H9 (cell line): Measurements from ENCODE around the gene ODC1. TPM values are rescaled to one million over a fixed set of nuclear protein-coding genes. Genes with fewer than 3 reads are reported as not detected.

Experiments
- DNase-seq: peaks from one replicate; pipeline ENCODE4 v3.0.0-alpha.2; 2017
- H2AFZ ChIP-seq: one replicate; pipeline ENCODE4 v1.6.1; 2013; ENCODE audit warnings: mild to moderate bottlenecking, low read length, control low read depth, moderate library complexity
- H2AK5ac ChIP-seq: 2 replicates; pipeline ENCODE4 v1.6.1; 2013; ENCODE audit warnings: low read length, control low read depth, mixed read lengths; ENCODE audit not compliant: insufficient read length
- H2BK120ac ChIP-seq: one replicate; pipeline ENCODE4 v1.6.1; 2013; ENCODE audit warnings: low read depth, mild to moderate bottlenecking, low read length, control low read depth, inconsistent platforms; ENCODE audit not compliant: poor library complexity, severe bottlenecking
- H2BK12ac ChIP-seq: 2 replicates; pipeline ENCODE4 v1.6.1; 2013; ENCODE audit warnings: low read length, control low read depth, mixed read lengths, low read depth; ENCODE audit not compliant: insufficient read length
- H2BK15ac ChIP-seq: 2 replicates; pipeline ENCODE4 v1.6.1; 2013; ENCODE audit warnings: low read depth, low read length, control low read depth
- H2BK20ac ChIP-seq: one replicate; pipeline ENCODE4 v1.6.1; 2013; ENCODE audit warnings: low read depth, mild to moderate bottlenecking, low read length, control low read depth, inconsistent platforms; ENCODE audit not compliant: poor library complexity, severe bottlenecking
- H2BK5ac ChIP-seq: 2 replicates; pipeline ENCODE4 v1.6.1; 2013; ENCODE audit warnings: low read length, control low read depth, mixed read lengths; ENCODE audit not compliant: insufficient read length
- H3K14ac ChIP-seq: 2 replicates; pipeline ENCODE4 v1.6.1; 2013; ENCODE audit warnings: low read length, control low read depth; ENCODE audit not compliant: insufficient read depth
- H3K18ac ChIP-seq: 2 replicates; pipeline ENCODE4 v1.6.1; 2013; ENCODE audit warnings: low read depth, mild to moderate bottlenecking, mixed read lengths, low read length, control low read depth; ENCODE audit not compliant: insufficient read length
- H3K23ac ChIP-seq: 2 replicates; pipeline ENCODE4 v1.6.1; 2013; ENCODE audit warnings: low read length, control low read depth, mixed read lengths, low read depth; ENCODE audit not compliant: insufficient read length
- H3K23me2 ChIP-seq: 2 replicates; pipeline ENCODE4 v1.6.1; 2013; ENCODE audit warnings: low read depth, mild to moderate bottlenecking, mixed read lengths, low read length, control low read depth; ENCODE audit not compliant: insufficient read length, poor library complexity, severe bottlenecking
- H3K27ac ChIP-seq: 2 replicates; pipeline ENCODE4 v1.5.1; 2013; ENCODE audit warnings: low read length, control low read depth, mixed read lengths, low read depth; ENCODE audit not compliant: insufficient read length
- H3K27me3 ChIP-seq: 2 replicates; pipeline ENCODE4 v1.6.1; 2013; ENCODE audit warnings: low read length, control low read depth, inconsistent platforms; ENCODE audit not compliant: insufficient read depth
- H3K4ac ChIP-seq: 2 replicates; pipeline ENCODE4 v1.6.1; 2013; ENCODE audit warnings: low read depth, mild to moderate bottlenecking, control low read depth, inconsistent platforms, low read length, moderate library complexity
- H3K4me1 ChIP-seq: 2 replicates; pipeline ENCODE4 v1.6.1; 2013; ENCODE audit warnings: low read length, control low read depth, inconsistent platforms; ENCODE audit not compliant: insufficient read depth
- H3K4me2 ChIP-seq: 2 replicates; pipeline ENCODE4 v1.6.1; 2013; ENCODE audit warnings: low read length, control low read depth, mixed read lengths; ENCODE audit not compliant: insufficient read length, insufficient read depth
- H3K56ac ChIP-seq: 2 replicates; pipeline ENCODE4 v1.6.1; 2013; ENCODE audit warnings: low read depth, mild to moderate bottlenecking, mixed read lengths, low read length, control low read depth; ENCODE audit not compliant: insufficient read length
- H3K79me1 ChIP-seq: 2 replicates; pipeline ENCODE4 v1.6.1; 2013; ENCODE audit warnings: low read depth, mild to moderate bottlenecking, moderate library complexity, low read length, control low read depth, inconsistent platforms; ENCODE audit not compliant: insufficient read depth, poor library complexity, severe bottlenecking
- H3K79me2 ChIP-seq: 2 replicates; pipeline ENCODE4 v1.6.1; 2013; ENCODE audit warnings: low read length, control low read depth, inconsistent platforms; ENCODE audit not compliant: insufficient read depth
- H3K9ac ChIP-seq: 2 replicates; pipeline ENCODE4 v1.6.1; 2013; ENCODE audit warnings: low read length, control low read depth, mixed read lengths; ENCODE audit not compliant: insufficient read length; ENCODE audit errors: extremely low read depth
- H3K9me3 ChIP-seq: one replicate; pipeline ENCODE4 v1.6.1; 2013; ENCODE audit warnings: low read depth, low read length, inconsistent platforms; ENCODE audit not compliant: control insufficient read depth
- H3T11ph ChIP-seq: one replicate; pipeline ENCODE4 v1.6.1; 2013; ENCODE audit warnings: mild to moderate bottlenecking, low read length, control low read depth, inconsistent platforms
- H4K20me1 ChIP-seq: one replicate; pipeline ENCODE4 v1.6.1; 2013; ENCODE audit not compliant: control insufficient read depth, insufficient read length, insufficient read depth
- H4K5ac ChIP-seq: 2 replicates; pipeline ENCODE4 v1.6.1; 2013; ENCODE audit warnings: low read depth, mild to moderate bottlenecking, mixed read lengths, low read length, control low read depth; ENCODE audit not compliant: insufficient read length
- H4K8ac ChIP-seq: replicated peaks from 2 replicates; pipeline ENCODE4 v1.6.1; 2013; ENCODE audit warnings: low read length, control low read depth, mixed read lengths, low read depth; ENCODE audit not compliant: insufficient read length
- H4K91ac ChIP-seq: 2 replicates; pipeline ENCODE4 v1.6.1; 2013; ENCODE audit warnings: low read depth, mild to moderate bottlenecking, moderate library complexity, mixed read lengths, low read length, control low read depth; ENCODE audit not compliant: insufficient read length
- H3K27ac Mint-ChIP-seq, 3 experiments: 2 replicates in 2 of 3; 3 replicates in 1 of 3; pipeline ENCODE4 v1.8.0; 2020 to 2021; ENCODE audit warnings: mixed read lengths in 3 of 3, mild to moderate bottlenecking in 1 of 3, moderate library complexity in 1 of 3
- H3K27me3 Mint-ChIP-seq: 2 replicates; pipeline ENCODE4 v1.8.0; 2021; ENCODE audit warnings: low read depth, mild to moderate bottlenecking, moderate library complexity, mixed read lengths
- H3K36me3 Mint-ChIP-seq, 3 experiments: 2 replicates in 2 of 3; 3 replicates in 1 of 3; pipeline ENCODE4 v1.8.0; 2020 to 2021; ENCODE audit warnings: low read depth in 3 of 3, mixed read lengths in 3 of 3; ENCODE audit not compliant: insufficient read depth in 1 of 3
- H3K4me1 Mint-ChIP-seq, 2 experiments: 2 replicates each; pipeline ENCODE4 v1.8.0; 2020; ENCODE audit warnings: mixed read lengths in 2 of 2
- H3K4me3 Mint-ChIP-seq, 2 experiments: 2 replicates in 1 of 2; 3 replicates in 1 of 2; pipeline ENCODE4 v1.8.0; 2020 to 2021; ENCODE audit warnings: mild to moderate bottlenecking in 2 of 2, mixed read lengths in 2 of 2, moderate library complexity in 1 of 2
- H3K9me3 Mint-ChIP-seq, 2 experiments: 2 replicates in 1 of 2; 3 replicates in 1 of 2; pipeline ENCODE4 v1.8.0; 2020; ENCODE audit warnings: mild to moderate bottlenecking in 2 of 2, mixed read lengths in 2 of 2, moderate library complexity in 1 of 2
- WGBS: extraction: QIAGEN DNeasy Blood & Tissue Kit; methylation state at CpG from one replicate; pipeline ENCODE4 v1.1.7; 2013; ENCODE audit warnings: missing lambda C conversion rate, low lambda C conversion rate, mixed read lengths; ENCODE audit not compliant: insufficient read length; ENCODE audit errors: extremely low coverage; 5-methylcytosine and 5-hydroxymethylcytosine counted together
- total RNA-seq: library from RNA; stranded (reverse); gene quantifications from 2 replicates; pipeline ENCODE4 v1.2.1, GENCODE V29; 2021
- TF ChIP-seq, protein P1 (sequence below): fragments of 200-600 bp; sonication (generic); conservative IDR thresholded peaks from 3 replicates; pipeline ENCODE4 v1.8.0; 2021; ENCODE audit warnings: antibody characterized with exemption, mild to moderate bottlenecking

ODC1 gene
- total RNA-seq, 1 experiment from 2014 or later = 48.3 TPM

DNA sequence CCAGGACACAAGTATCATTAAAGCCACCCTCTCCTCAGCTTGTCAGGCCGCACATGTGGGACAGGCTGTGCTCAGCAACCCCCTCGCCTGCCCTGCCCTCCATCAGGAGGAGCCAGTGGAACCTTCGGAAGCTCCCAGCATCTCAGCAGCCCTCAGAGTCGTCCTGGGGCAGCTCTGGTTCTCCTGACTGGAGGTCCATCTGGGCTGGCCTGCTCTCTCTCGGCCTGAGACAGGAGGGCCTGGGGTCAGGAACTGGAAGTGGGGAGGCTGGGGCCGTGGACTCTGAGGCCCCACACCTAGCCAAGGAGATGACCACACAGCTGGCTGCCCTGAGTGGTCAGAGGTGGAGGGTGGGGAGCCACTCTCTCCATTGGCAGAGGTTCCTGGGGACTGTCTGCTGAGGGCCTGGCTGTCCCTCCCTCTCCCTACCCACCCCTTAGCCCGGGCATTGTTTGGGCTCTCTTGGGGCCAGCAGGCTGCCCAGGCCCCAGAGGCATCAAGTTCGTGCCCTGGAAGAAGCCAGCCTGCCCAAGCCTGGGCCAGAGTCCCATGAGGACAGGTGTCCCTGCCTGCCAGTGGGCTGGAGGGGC lies 23.1 kb downstream of the ODC1 start:
- Histone ChIP-seq H3K79me1 (no peaks in the 10 kb centered on the region), H3K79me2 (no peaks in the 10 kb centered on the region), H3K4me1 (no peaks in the 10 kb centered on the region; the same call in 1 of the 2 replicates), H3K27me3 (no peaks in the 10 kb centered on the region), H2BK5ac (no peak overlapping the region), H2AFZ (no peak overlapping the region), H3K9me3 (no peaks in the 10 kb centered on the region), H2BK15ac (no peak overlapping the region), H4K5ac (no peak overlapping the region), H2BK20ac (no peak overlapping the region), H2BK12ac (no peak overlapping the region), H4K8ac (no peak overlapping the region), H3K9ac (no peak overlapping the region), H4K91ac (no peak overlapping the region), H3K4me2 (no peak overlapping the region), H3K23ac (no peak overlapping the region), H3K56ac (no peak overlapping the region), H2BK120ac (no peak overlapping the region), H3K4ac (no peak overlapping the region), H3K14ac (no peak overlapping the region; the same call in 1 of the 2 replicates), H3K23me2 (no peaks in the 10 kb centered on the region), H3K27ac (no peak overlapping the region), H3K18ac (no peak overlapping the region), H4K20me1 (no peaks in the 10 kb centered on the region), H2AK5ac (no peak overlapping the region), H3T11ph (no peak overlapping the region)
- Mint-ChIP-seq H3K4me3 (no peak overlapping the region), H3K27me3 (no peaks in the 10 kb centered on the region; the same call in 1 of the 2 replicates), H3K4me1 (peaks cover 3 to 7% of the 10 kb centered on the region in 2 experiments; a peak in 3 of 4 replicates), H3K9me3 (no peaks in the 10 kb centered on the region), H3K27ac (no peak overlapping the region; a peak in 1 of 7 replicates), H3K36me3 (no peaks in the 10 kb centered on the region)
- DNase-seq = no peak
- TF ChIP-seq, protein P1, sequence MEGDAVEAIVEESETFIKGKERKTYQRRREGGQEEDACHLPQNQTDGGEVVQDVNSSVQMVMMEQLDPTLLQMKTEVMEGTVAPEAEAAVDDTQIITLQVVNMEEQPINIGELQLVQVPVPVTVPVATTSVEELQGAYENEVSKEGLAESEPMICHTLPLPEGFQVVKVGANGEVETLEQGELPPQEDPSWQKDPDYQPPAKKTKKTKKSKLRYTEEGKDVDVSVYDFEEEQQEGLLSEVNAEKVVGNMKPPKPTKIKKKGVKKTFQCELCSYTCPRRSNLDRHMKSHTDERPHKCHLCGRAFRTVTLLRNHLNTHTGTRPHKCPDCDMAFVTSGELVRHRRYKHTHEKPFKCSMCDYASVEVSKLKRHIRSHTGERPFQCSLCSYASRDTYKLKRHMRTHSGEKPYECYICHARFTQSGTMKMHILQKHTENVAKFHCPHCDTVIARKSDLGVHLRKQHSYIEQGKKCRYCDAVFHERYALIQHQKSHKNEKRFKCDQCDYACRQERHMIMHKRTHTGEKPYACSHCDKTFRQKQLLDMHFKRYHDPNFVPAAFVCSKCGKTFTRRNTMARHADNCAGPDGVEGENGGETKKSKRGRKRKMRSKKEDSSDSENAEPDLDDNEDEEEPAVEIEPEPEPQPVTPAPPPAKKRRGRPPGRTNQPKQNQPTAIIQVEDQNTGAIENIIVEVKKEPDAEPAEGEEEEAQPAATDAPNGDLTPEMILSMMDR = no peak
- WGBS = no CpG with 5 or more reads among the region's 8 CpGs
